OCI-LY1 (cell line): ENCODE measurements around the gene FBXL22.

Experiments used
- H2AFZ ChIP-seq: fragments of 200-600 bp; sonication (generic), shearing (Covaris generic); 2 replicates; pipeline ENCODE4 v1.6.0; 2014; ENCODE audit warnings: antibody characterized with exemption, mild to moderate bottlenecking, low read length
- H3F3A ChIP-seq: fragments of 200-600 bp; sonication (generic), shearing (Covaris generic); 2 replicates; pipeline ENCODE4 v1.6.0; 2014; ENCODE audit warnings: mild to moderate bottlenecking, antibody characterized with exemption, low read length, moderate library complexity; ENCODE audit not compliant: insufficient read depth
- H3K27ac ChIP-seq: fragments of 200-600 bp; sonication (generic); 2 replicates; pipeline ENCODE4 v1.5.1; 2014; ENCODE audit warnings: low read length, mixed run types, mild to moderate bottlenecking, low read depth; ENCODE audit not compliant: poor library complexity, severe bottlenecking
- H3K27me3 ChIP-seq: fragments of 200-600 bp; sonication (generic); 2 replicates; pipeline ENCODE4 v1.6.0; 2014; ENCODE audit warnings: antibody characterized with exemption, mild to moderate bottlenecking, low read length, moderate library complexity; ENCODE audit not compliant: insufficient read depth
- H3K36me3 ChIP-seq: fragments of 200-600 bp; sonication (generic); 2 replicates; pipeline ENCODE4 v1.6.1; 2014; ENCODE audit warnings: mild to moderate bottlenecking, antibody characterized with exemption, low read length, moderate library complexity, mixed read lengths; ENCODE audit not compliant: insufficient read depth
- H3K4me1 ChIP-seq: fragments of 200-600 bp; sonication (generic); 2 replicates; pipeline ENCODE4 v1.5.1; 2014; ENCODE audit warnings: mild to moderate bottlenecking, low read length, moderate library complexity; ENCODE audit not compliant: insufficient read depth, severe bottlenecking
- H3K4me2 ChIP-seq: fragments of 200-600 bp; sonication (generic), shearing (Covaris generic); 2 replicates; pipeline ENCODE4 v1.6.1; 2014; ENCODE audit warnings: low read length
- H3K4me3 ChIP-seq: fragments of 200-600 bp; sonication (generic); 2 replicates; pipeline ENCODE4 v1.5.1; 2014; ENCODE audit warnings: low read length, low read depth, mild to moderate bottlenecking, mixed read lengths; ENCODE audit not compliant: poor library complexity, severe bottlenecking
- H3K79me2 ChIP-seq: fragments of 200-600 bp; shearing (Covaris generic); 2 replicates; pipeline ENCODE4 v1.6.1; 2016; ENCODE audit warnings: mixed run types, low read length, mixed read lengths; ENCODE audit not compliant: insufficient read depth
- H3K9ac ChIP-seq: fragments of 200-600 bp; sonication (generic), shearing (Covaris generic); 2 replicates; pipeline ENCODE4 v1.6.1; 2014; ENCODE audit warnings: mild to moderate bottlenecking, low read length, mixed read lengths
- H3K9me2 ChIP-seq: fragments of 200-600 bp; sonication (generic), shearing (Covaris generic); 2 replicates; pipeline ENCODE4 v1.6.1; 2014; ENCODE audit warnings: low read depth, mild to moderate bottlenecking, low read length, mixed read lengths
- H3K9me3 ChIP-seq: fragments of 200-600 bp; shearing (Covaris generic); 2 replicates; pipeline ENCODE4 v1.6.1; 2014; ENCODE audit warnings: low read length, mixed read lengths
- H4K20me1 ChIP-seq: fragments of 200-600 bp; sonication (generic), shearing (Covaris generic); 2 replicates; pipeline ENCODE4 v1.6.0; 2016; ENCODE audit warnings: mild to moderate bottlenecking, low read length; ENCODE audit not compliant: insufficient read depth
- EZH2 ChIP-seq: fragments of 200-600 bp; sonication (generic), shearing (Covaris generic); IDR thresholded peaks from 2 replicates; pipeline ENCODE4 v1.8.0; 2017; ENCODE audit warnings: borderline replicate concordance, mixed run types, mild to moderate bottlenecking, antibody characterized with exemption, low read length, moderate library complexity, mixed read lengths
- TF ChIP-seq, protein P1 (sequence below): fragments of 200-600 bp; sonication (generic), shearing (Covaris generic); IDR thresholded peaks from 2 replicates; pipeline ENCODE4 v1.5.1; 2017; ENCODE audit warnings: mild to moderate bottlenecking, antibody characterized with exemption, low read length, moderate library complexity, mixed read lengths

Gene FBXL22

DNA sequence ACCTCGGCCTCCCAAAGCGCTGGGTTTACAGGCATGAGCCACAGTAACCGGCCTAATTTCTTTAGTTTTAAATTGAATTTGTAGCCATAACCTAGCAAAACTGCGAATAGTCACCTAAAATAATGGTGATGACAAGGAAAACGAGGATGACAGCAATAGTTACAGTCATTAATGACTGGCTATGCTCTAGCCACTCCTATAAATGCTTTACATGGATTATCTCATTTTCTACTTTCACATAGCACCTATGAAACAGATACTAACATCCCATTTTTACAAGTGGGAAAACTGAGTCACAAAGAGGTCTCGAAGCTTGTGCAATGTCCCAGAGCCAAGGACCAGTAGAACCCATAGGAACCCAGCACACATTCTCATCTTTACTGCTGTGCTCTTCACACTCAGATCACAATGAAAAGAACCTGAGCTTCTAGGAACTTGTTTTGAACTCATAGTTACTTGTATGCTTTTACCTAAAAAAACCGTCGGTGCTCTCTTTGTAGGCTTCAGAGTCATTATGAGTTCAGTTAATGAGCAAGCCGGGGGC is 39.4 kb downstream of the FBXL22 start:
- Histone ChIP-seq H3K4me3 (no peak overlapping the region), H3K27me3 (no peaks in the 10 kb centered on the region), H3K27ac (no peak overlapping the region), H3K9me2 (no peaks in the 10 kb centered on the region), H3K79me2 (no peaks in the 10 kb centered on the region), H2AFZ (no peak overlapping the region), H3K9ac (no peak overlapping the region), H3K9me3 (no peaks in the 10 kb centered on the region), H3K4me2 (no peak overlapping the region), H4K20me1 (no peaks in the 10 kb centered on the region), H3F3A (no peaks in the 10 kb centered on the region), H3K4me1 (no peaks in the 10 kb centered on the region), H3K36me3 (peaks cover 86% of the 10 kb centered on the region)
- TF ChIP-seq, protein P1, sequence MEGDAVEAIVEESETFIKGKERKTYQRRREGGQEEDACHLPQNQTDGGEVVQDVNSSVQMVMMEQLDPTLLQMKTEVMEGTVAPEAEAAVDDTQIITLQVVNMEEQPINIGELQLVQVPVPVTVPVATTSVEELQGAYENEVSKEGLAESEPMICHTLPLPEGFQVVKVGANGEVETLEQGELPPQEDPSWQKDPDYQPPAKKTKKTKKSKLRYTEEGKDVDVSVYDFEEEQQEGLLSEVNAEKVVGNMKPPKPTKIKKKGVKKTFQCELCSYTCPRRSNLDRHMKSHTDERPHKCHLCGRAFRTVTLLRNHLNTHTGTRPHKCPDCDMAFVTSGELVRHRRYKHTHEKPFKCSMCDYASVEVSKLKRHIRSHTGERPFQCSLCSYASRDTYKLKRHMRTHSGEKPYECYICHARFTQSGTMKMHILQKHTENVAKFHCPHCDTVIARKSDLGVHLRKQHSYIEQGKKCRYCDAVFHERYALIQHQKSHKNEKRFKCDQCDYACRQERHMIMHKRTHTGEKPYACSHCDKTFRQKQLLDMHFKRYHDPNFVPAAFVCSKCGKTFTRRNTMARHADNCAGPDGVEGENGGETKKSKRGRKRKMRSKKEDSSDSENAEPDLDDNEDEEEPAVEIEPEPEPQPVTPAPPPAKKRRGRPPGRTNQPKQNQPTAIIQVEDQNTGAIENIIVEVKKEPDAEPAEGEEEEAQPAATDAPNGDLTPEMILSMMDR = no peak
- no peak for TF ChIP-seq EZH2

DNA sequence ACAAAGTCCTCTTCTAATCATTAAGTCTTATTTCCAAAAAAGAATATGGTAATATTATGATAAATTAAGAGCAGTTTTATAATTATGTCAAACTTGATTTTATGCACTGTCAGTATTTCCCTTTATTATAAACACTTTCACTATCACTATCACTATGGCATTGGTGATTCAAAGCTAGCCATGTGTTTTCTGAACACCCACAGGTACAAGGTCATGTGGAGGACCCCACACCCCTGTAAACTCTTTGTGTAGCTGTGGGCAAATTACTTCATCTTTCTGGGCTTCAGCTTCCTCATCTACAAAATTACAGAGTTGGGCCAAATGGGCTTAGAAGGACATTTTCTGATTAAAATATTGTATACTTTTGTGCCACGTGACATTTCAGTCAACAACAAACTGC is 41.7 kb downstream of the FBXL22 start:
- no peak overlapping the region for H3K4me2 ChIP-seq
- no peaks in the 10 kb centered on the region for H3K4me1 ChIP-seq
- no peak overlapping the region for H3K27ac ChIP-seq
- H3K9me2 ChIP-seq = no peaks in the 10 kb centered on the region
- H3K36me3 ChIP-seq = peaks cover 79% of the 10 kb centered on the region
- no peaks in the 10 kb centered on the region for H3K79me2 ChIP-seq
- H3K9me3 ChIP-seq = no peaks in the 10 kb centered on the region
- no peaks in the 10 kb centered on the region for H3K27me3 ChIP-seq
- H3K4me3 ChIP-seq = no peak overlapping the region
- H3F3A ChIP-seq = no peaks in the 10 kb centered on the region
- no peak overlapping the region for H2AFZ ChIP-seq
- no peaks in the 10 kb centered on the region for H4K20me1 ChIP-seq
- H3K9ac ChIP-seq = no peak overlapping the region
- no peak for TF ChIP-seq EZH2
- TF ChIP-seq, protein P1 = no peak

DNA sequence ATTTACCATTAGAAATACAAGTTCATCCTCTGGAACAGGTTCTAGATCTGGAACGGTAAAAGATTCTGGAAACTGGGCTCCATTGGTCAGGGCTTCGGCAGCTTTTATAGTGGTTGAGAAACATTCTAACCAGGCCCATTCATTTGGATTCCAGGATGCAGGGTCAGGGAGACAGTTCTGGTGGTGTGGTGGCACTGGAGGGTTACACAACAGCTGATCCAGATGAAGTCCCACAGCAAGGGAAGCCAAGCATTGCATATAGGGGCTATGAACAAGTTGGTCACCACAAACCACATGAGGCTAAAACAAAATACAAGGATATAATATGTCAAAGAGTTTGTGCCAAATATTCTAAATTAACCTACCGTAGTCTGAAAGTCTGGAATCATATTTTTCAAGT is 43.0 kb downstream of the FBXL22 start:
- H3K36me3 ChIP-seq = peaks cover 84% of the 10 kb centered on the region

More for the DNA sequence above, 43.0 kb downstream of the FBXL22 start:
- no peaks in the 10 kb centered on the region for H3K79me2 ChIP-seq
- H3F3A ChIP-seq = no peaks in the 10 kb centered on the region
- no peaks in the 10 kb centered on the region for H3K9me3 ChIP-seq
- H3K27me3 ChIP-seq = no peaks in the 10 kb centered on the region
- no peak overlapping the region for H3K27ac ChIP-seq
- H2AFZ ChIP-seq = no peak overlapping the region
- TF ChIP-seq, protein P1 = no peak
- no peak for TF ChIP-seq EZH2
- no peaks in the 10 kb centered on the region for H4K20me1 ChIP-seq
- H3K9me2 ChIP-seq = no peaks in the 10 kb centered on the region
- no peak overlapping the region for H3K9ac ChIP-seq
- H3K4me3 ChIP-seq = no peak overlapping the region
- H3K4me2 ChIP-seq = no peak overlapping the region
- no peaks in the 10 kb centered on the region for H3K4me1 ChIP-seq
